Endothelial cell of umbilical vein (primary cell): ENCODE data around the gene VMP1.
A peak's percentile ranks its signal among the peaks of the same experiment; 100 is the strongest.

Experiments
- CTCF ChIP-seq, 2 donors: IDR thresholded peaks; 1 replicate in 1 of 2; 2 replicates in 1 of 2; pipeline ENCODE4 v1.5.1; 2011; ENCODE audit warnings: low read length in 2 of 2, mild to moderate bottlenecking in 2 of 2, moderate library complexity in 2 of 2, control low read depth in 1 of 2, inconsistent platforms in 1 of 2, low read depth in 1 of 2; ENCODE audit not compliant: insufficient read depth in 1 of 2; ENCODE audit errors: extremely low read depth in 1 of 2
- EZH2 ChIP-seq: IDR thresholded peaks from 2 replicates; pipeline ENCODE4 v1.6.1; 2012; ENCODE audit warnings: borderline replicate concordance, low read depth, mild to moderate bottlenecking, moderate library complexity, low read length, inconsistent platforms; ENCODE audit not compliant: severe bottlenecking
- FOS ChIP-seq: IDR thresholded peaks from 2 replicates; pipeline ENCODE4 v1.6.1; 2011; ENCODE audit warnings: mild to moderate bottlenecking, low read length, moderate library complexity, borderline replicate concordance; ENCODE audit not compliant: insufficient read depth
- JUN ChIP-seq: IDR thresholded peaks from 2 replicates; pipeline ENCODE4 v1.6.1; 2011; ENCODE audit warnings: borderline replicate concordance, low read depth; ENCODE audit not compliant: insufficient read length, insufficient read depth
- MYC ChIP-seq: IDR thresholded peaks from one replicate; pipeline ENCODE4 v1.6.1; 2011; ENCODE audit warnings: mild to moderate bottlenecking, low read depth, low read length
- POLR2A ChIP-seq: IDR thresholded peaks from 2 replicates; pipeline ENCODE4 v1.6.1; 2012; ENCODE audit warnings: low read depth, mild to moderate bottlenecking, control low read depth, low read length
- POLR2AphosphoS5 ChIP-seq: IDR thresholded peaks from 2 replicates; pipeline ENCODE4 v1.6.1; 2012; ENCODE audit warnings: low read depth, mild to moderate bottlenecking, control low read depth, low read length, moderate library complexity; ENCODE audit not compliant: insufficient read depth
- TF ChIP-seq, protein P1 (sequence below): IDR thresholded peaks from 2 replicates; pipeline ENCODE4 v1.6.1; 2011; ENCODE audit not compliant: insufficient read depth, insufficient read length

- TF ChIP-seq CTCF (IDR thresholded peaks at IDR 0.05; ENCODE audit: extremely low read depth in 1 of 2, insufficient read depth in 1 of 2, low read depth in 1 of 2, low read length in 2 of 2) (no peak), POLR2A (peak; percentile 8), EZH2 (no peak), POLR2AphosphoS5 (no peak), FOS (no peak), MYC (no peak), JUN (no peak)
- TF ChIP-seq, protein P1, sequence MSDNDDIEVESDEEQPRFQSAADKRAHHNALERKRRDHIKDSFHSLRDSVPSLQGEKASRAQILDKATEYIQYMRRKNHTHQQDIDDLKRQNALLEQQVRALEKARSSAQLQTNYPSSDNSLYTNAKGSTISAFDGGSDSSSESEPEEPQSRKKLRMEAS, result no peak
Observed at GRCh38 chr17:59766491-59766890, 59.0 kb downstream of the VMP1 start.
